WTC11 (cell line): ENCODE results near the gene MEGF6. TPM values are rescaled to one million over a fixed set of nuclear protein-coding genes. Genes with fewer than 3 reads are reported as not detected.

ENCODE experiments used
- ATAC-seq: fragments of 200-7000 bp; cut with Tn5 transposase; 2 replicates; pipeline ENCODE4 v1.10.0; 2021; ENCODE audit warnings: mild to moderate bottlenecking, moderate library complexity
- CTCF ChIA-PET: fragments of 300-600 bp; sonication (Branson Sonifier 250); formaldehyde crosslinking; loops from one replicate; lab custom pipeline; 2021; ENCODE audit warnings: antibody characterized with exemption; lab: Charles Lee
- POLR2A ChIA-PET: fragments of 350-600 bp; sonication (Branson Sonifier 250); formaldehyde crosslinking; loops from one replicate; lab custom pipeline; 2021; ENCODE audit warnings: antibody characterized with exemption; lab: Charles Lee
- DNase-seq: peaks from one replicate; pipeline ENCODE4 v3.0.0; 2021; ENCODE audit warnings: low spot score
- H3K27ac Mint-ChIP-seq: 2 replicates; pipeline ENCODE4 v1.8.0; 2021; ENCODE audit warnings: mixed read lengths
- H3K27me3 Mint-ChIP-seq: 2 replicates; pipeline ENCODE4 v1.8.0; 2021; ENCODE audit warnings: low read depth, mild to moderate bottlenecking, moderate library complexity, mixed read lengths
- H3K36me3 Mint-ChIP-seq: 2 replicates; pipeline ENCODE4 v1.8.0; 2021; ENCODE audit warnings: mixed read lengths
- H3K4me1 Mint-ChIP-seq: 2 replicates; pipeline ENCODE4 v1.8.0; 2022; ENCODE audit warnings: mixed read lengths
- H3K4me3 Mint-ChIP-seq: 2 replicates; pipeline ENCODE4 v1.8.0; 2021; ENCODE audit warnings: mild to moderate bottlenecking, moderate library complexity, mixed read lengths
- H3K9me3 Mint-ChIP-seq: 2 replicates; pipeline ENCODE4 v1.8.0; 2021; ENCODE audit warnings: mixed read lengths
- AR ChIP-seq: fragments of 250-450 bp; sonication (Bioruptor Pico); IDR thresholded peaks from 2 replicates; pipeline ENCODE4 v1.9.0; 2021; ENCODE audit warnings: mild to moderate bottlenecking
- E2F4 ChIP-seq: sonication (generic); formaldehyde crosslinking; IDR thresholded peaks from 2 replicates; pipeline ENCODE4 v1.8.1; 2022; ENCODE audit warnings: low read depth, mild to moderate bottlenecking, moderate library complexity, missing genetic modification reagents, borderline replicate concordance
- EMX1 ChIP-seq: fragments of 250-450 bp; sonication (Bioruptor Pico); IDR thresholded peaks from 2 replicates; pipeline ENCODE4 v1.8.0; 2021; ENCODE audit warnings: mild to moderate bottlenecking
- FOXK1 ChIP-seq: sonication (generic); formaldehyde crosslinking; IDR thresholded peaks from 2 replicates; pipeline ENCODE4 v1.8.0; 2022; ENCODE audit warnings: mild to moderate bottlenecking, moderate library complexity, missing genetic modification reagents
- FOXP1 ChIP-seq: sonication (generic); formaldehyde crosslinking; IDR thresholded peaks from 2 replicates; pipeline ENCODE4 v1.8.0; 2022; ENCODE audit warnings: missing genetic modification reagents, mild to moderate bottlenecking, moderate library complexity, borderline replicate concordance
- GTF2I ChIP-seq: fragments of 250-450 bp; sonication (Bioruptor Pico); conservative IDR thresholded peaks from 2 replicates; pipeline ENCODE4 v1.4.0; 2021; ENCODE audit warnings: mild to moderate bottlenecking
- MXD4 ChIP-seq: fragments of 250-450 bp; sonication (Bioruptor Pico); IDR thresholded peaks from 2 replicates; pipeline ENCODE4 v1.8.0; 2021; ENCODE audit warnings: mild to moderate bottlenecking, moderate library complexity, borderline replicate concordance
- NFYB ChIP-seq: sonication (generic); formaldehyde crosslinking; conservative IDR thresholded peaks from 2 replicates; pipeline ENCODE4 v1.8.0; 2022; ENCODE audit warnings: low read depth, missing genetic modification reagents
- NR2C2 ChIP-seq: sonication (generic); formaldehyde crosslinking; IDR thresholded peaks from 2 replicates; pipeline ENCODE4 v1.8.0; 2022; ENCODE audit warnings: mild to moderate bottlenecking, missing genetic modification reagents
- PRRX2 ChIP-seq: fragments of 250-450 bp; sonication (Bioruptor Pico); IDR thresholded peaks from 2 replicates; pipeline ENCODE4 v1.8.0; 2021; ENCODE audit warnings: mild to moderate bottlenecking
- RELA ChIP-seq: sonication (generic); formaldehyde crosslinking; IDR thresholded peaks from 2 replicates; pipeline ENCODE4 v1.8.1; 2022; ENCODE audit warnings: missing genetic modification reagents, mild to moderate bottlenecking, borderline replicate concordance
- RORB ChIP-seq: fragments of 250-450 bp; sonication (Bioruptor Pico); IDR thresholded peaks from 2 replicates; pipeline ENCODE4 v1.9.0; 2021; ENCODE audit warnings: mild to moderate bottlenecking
- SMAD3 ChIP-seq: sonication (generic); formaldehyde crosslinking; IDR thresholded peaks from 2 replicates; pipeline ENCODE4 v1.8.0; 2022; ENCODE audit warnings: missing genetic modification reagents, mild to moderate bottlenecking, borderline replicate concordance
- SOX15 ChIP-seq: fragments of 250-450 bp; sonication (Bioruptor Pico); IDR thresholded peaks from 2 replicates; pipeline ENCODE4 v1.9.0; 2021; ENCODE audit warnings: mild to moderate bottlenecking
- TEAD4 ChIP-seq: sonication (generic); formaldehyde crosslinking; IDR thresholded peaks from 2 replicates; pipeline ENCODE4 v1.8.0; 2022; ENCODE audit warnings: mild to moderate bottlenecking, missing genetic modification reagents
- ZNF121 ChIP-seq: sonication (generic); formaldehyde crosslinking; IDR thresholded peaks from 2 replicates; pipeline ENCODE4 v1.8.0; 2023; ENCODE audit warnings: missing genetic modification reagents
- ZNF396 ChIP-seq: fragments of 250-450 bp; sonication (Bioruptor Pico); IDR thresholded peaks from 2 replicates; pipeline ENCODE4 v1.8.0; 2021; ENCODE audit warnings: mild to moderate bottlenecking, moderate library complexity, borderline replicate concordance
- ZNF423 ChIP-seq: fragments of 250-450 bp; sonication (Bioruptor Pico); IDR thresholded peaks from 2 replicates; pipeline ENCODE4 v2.1.2; 2022; ENCODE audit warnings: mild to moderate bottlenecking, moderate library complexity
- ZNF512 ChIP-seq: sonication (generic); formaldehyde crosslinking; IDR thresholded peaks from 2 replicates; pipeline ENCODE4 v1.8.1; 2022; ENCODE audit warnings: missing genetic modification reagents, borderline replicate concordance
- total RNA-seq: library from RNA; stranded (reverse); gene quantifications from 3 replicates; pipeline ENCODE4 v1.2.3, GENCODE V29; 2021
- TF ChIP-seq, protein P1 (sequence below): sonication (generic); formaldehyde crosslinking; IDR thresholded peaks from 2 replicates; pipeline ENCODE4 v1.8.1; 2022; ENCODE audit warnings: mild to moderate bottlenecking, missing genetic modification reagents, moderate library complexity, borderline replicate concordance
- TF ChIP-seq, protein P2 (sequence below): sonication (generic); formaldehyde crosslinking; IDR thresholded peaks from 2 replicates; pipeline ENCODE4 v1.8.0; 2023; ENCODE audit warnings: missing genetic modification reagents

The MEGF6 gene
- total RNA-seq, 1 experiment from 2014 or later: 24.9 TPM

DNA sequence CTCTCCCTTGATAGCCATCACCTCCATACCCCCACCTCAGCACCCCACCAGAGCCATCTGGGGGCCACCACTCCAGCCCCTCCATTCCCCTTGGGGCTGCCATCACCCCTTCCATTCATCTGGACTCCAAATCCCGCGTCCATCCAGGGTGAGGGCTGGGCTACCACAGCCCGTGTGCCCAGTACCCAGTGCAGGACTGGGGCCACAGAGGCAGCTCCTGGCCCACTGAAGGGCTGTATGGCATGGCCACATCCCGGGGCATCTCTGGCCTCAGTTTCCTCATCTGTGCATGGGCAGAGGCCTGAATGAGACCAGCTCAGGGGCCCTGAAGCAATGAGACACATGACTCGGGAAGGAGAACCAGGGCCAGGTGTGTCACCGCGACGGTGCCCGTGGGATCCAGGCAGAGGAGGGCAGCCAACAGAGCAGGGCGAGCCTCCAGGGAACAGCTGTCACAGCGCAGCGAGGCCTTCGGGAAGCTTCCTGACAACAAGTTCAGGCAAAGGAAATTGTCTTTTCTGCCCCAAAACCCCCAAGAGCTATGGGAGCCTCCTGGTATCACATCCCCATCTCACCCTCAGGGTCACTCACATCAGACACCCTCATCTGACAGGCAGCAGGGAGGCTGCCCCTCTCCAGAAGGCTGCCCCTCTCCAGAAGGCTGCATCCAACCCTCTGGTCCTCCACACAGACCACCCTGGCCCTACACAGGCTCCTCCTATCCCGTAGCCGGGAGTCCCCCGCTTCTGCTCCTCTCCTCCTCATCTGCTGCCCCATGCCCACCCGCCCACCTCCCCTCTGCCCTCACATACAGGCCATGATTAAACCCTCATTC, 76.3 kb downstream of the MEGF6 start (continued):
- no peak for TF ChIP-seq ZNF512 (CRISPR knock-in tag)

DNA sequence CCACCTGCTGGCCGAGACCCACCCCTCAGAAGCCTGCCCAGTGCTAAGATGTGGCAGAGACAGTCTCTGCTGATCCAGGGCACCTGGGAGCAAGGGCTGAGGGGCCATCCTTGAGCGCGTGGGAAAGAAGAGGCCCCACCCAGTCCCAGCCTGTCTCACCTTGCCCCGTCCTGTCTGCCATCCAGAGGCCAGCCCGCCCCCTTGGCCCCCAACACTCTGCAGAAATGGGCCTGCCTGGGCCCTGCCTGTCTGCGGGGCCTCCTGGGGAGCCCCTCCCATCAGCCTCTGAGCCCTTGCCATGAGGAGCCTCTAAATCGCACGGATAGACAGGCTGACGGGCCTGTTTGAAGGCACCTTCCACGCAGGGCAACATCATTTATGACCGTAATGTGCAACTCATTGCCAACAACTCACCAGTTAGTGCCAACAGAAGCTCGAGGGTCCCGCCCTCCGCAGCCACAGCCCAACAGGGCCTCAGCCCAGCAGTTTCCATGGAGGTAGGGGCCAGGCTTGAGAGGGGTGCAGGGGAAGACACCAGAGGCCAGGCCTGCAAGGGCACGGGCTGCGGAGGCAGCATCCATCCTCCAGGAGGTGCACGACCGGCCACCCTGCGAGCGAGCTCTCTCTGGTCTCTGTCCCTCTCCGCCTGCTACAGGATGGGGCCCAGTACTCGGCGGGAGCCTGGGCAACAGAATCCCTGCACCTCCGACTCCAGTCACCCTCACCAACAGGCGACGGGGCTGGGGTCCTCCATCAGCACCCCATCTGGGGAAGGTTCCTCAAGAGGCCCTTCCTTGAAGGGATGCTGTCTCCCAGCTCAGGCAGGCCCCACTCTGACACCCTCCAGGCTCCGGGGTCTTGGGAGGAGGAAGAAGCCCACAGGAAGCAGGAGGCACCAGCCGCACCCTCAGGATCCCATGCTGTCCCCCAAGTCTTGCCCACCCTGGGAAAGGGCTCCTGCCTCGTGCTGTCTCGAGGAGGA, 78.0 kb downstream of the MEGF6 start:
- TF ChIP-seq ZNF396 (CRISPR knock-in tag): no peak
- no peak for TF ChIP-seq RORB (CRISPR knock-in tag)
- POLR2A ChIA-PET: no interaction called here
- Mint-ChIP-seq H3K36me3 (no peaks in the 10 kb centered on the region), H3K9me3 (no peaks in the 10 kb centered on the region), H3K4me1 (peaks cover 10% of the 10 kb centered on the region), H3K27ac (no peak overlapping the region), H3K4me3 (no peak overlapping the region), H3K27me3 (peaks cover 24% of the 10 kb centered on the region)
- peak; percentile 60 for DNase-seq
- CTCF ChIA-PET: interaction anchor here (1.0 to 5.2 kb wide), 9 partner anchors 9 to 86 kb away, joined by 3 to 42 read pairs (median 7); no protein-coding TSS in a partner anchor
- ATAC-seq: peak; percentile 25

DNA sequence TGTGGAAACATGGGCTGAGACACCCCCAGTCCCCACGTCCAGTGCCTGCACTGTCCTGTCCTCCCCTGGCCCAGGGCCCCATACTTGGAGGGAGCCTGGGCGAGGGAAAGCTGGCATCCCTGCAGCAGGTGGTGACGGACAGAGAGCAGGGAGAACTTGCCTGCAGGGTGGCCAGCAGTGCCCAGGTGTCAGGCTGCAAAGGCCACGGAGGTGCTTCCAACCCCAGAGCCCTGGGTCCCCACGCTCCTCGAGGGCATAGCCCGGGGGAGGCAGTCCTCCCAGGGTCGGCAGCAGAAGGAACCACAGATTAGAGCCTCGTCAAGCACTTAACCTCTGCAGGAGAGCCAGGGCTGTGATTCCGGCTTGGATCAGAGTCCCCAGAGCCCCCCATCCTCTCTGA, 79.4 kb downstream of the MEGF6 start:
- Mint-ChIP-seq H3K9me3 (no peaks in the 10 kb centered on the region), H3K4me3 (peak overlapping the region; percentile 88), H3K27me3 (peaks cover 24% of the 10 kb centered on the region), H3K4me1 (peaks cover 10% of the 10 kb centered on the region), H3K27ac (no peak overlapping the region), H3K36me3 (no peaks in the 10 kb centered on the region)
- POLR2A ChIA-PET: interaction anchor here (0.6 kb wide), 2 partner anchors 27 to 33 kb away, joined by 3 to 4 read pairs; no protein-coding TSS in a partner anchor
- CTCF ChIA-PET: interaction anchor here (0.6 to 5.2 kb wide), 10 partner anchors 11 to 96 kb away, joined by 3 to 42 read pairs (median 12); partner anchors contain the start of gene MEGF6
- TF ChIP-seq PRRX2 (CRISPR knock-in tag) (no peak), ZNF423 (CRISPR knock-in tag) (no peak), E2F4 (CRISPR knock-in tag) (no peak), EMX1 (CRISPR knock-in tag) (no peak), TEAD4 (no peak), SOX15 (CRISPR knock-in tag) (no peak), MXD4 (CRISPR knock-in tag) (no peak), NR2C2 (CRISPR knock-in tag) (no peak), ZNF121 (CRISPR knock-in tag) (no peak), FOXP1 (CRISPR knock-in tag) (no peak), FOXK1 (CRISPR knock-in tag) (no peak), NFYB (CRISPR knock-in tag) (no peak), RELA (no peak), GTF2I (CRISPR knock-in tag) (no peak), SMAD3 (CRISPR knock-in tag) (no peak), AR (CRISPR knock-in tag) (no peak)
- TF ChIP-seq, protein P1, sequence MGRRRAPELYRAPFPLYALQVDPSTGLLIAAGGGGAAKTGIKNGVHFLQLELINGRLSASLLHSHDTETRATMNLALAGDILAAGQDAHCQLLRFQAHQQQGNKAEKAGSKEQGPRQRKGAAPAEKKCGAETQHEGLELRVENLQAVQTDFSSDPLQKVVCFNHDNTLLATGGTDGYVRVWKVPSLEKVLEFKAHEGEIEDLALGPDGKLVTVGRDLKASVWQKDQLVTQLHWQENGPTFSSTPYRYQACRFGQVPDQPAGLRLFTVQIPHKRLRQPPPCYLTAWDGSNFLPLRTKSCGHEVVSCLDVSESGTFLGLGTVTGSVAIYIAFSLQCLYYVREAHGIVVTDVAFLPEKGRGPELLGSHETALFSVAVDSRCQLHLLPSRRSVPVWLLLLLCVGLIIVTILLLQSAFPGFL (CRISPR knock-in tag): no peak
- TF ChIP-seq, protein P2, sequence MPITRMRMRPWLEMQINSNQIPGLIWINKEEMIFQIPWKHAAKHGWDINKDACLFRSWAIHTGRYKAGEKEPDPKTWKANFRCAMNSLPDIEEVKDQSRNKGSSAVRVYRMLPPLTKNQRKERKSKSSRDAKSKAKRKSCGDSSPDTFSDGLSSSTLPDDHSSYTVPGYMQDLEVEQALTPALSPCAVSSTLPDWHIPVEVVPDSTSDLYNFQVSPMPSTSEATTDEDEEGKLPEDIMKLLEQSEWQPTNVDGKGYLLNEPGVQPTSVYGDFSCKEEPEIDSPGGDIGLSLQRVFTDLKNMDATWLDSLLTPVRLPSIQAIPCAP: no peak
- no peak for DNase-seq
- no peak for ATAC-seq
